Bone marrow (tissue), 2 donors: ENCODE measurements around the gene FAM50A.

Experiments used
- DNase-seq, 2 donors: peaks; one replicate each; lab custom pipeline; 2025; lab: John Stamatoyannopoulos, UW

The FAM50A gene

DNA sequence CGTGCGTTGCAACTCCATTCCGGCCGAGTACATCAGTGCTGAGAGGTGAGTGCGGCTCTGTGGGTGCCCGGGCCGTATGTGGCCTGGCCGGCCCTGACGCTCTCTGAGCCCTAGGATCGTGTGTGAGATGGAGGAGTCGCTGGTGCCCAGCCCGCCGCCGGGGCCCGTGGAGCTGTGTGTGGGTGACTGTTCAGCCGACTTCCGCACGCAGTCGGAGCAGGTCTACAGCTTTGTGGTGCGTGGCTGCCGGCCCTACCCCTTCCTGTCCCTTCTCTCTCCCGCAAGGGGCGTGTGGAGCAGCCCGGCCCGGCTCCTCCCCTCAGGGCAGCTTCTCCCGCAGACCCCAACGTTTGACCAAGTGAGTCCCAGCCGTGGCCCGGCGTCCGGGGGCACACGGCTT is 22.1 kb downstream of the FAM50A start:
- DNase-seq = no peak

DNA sequence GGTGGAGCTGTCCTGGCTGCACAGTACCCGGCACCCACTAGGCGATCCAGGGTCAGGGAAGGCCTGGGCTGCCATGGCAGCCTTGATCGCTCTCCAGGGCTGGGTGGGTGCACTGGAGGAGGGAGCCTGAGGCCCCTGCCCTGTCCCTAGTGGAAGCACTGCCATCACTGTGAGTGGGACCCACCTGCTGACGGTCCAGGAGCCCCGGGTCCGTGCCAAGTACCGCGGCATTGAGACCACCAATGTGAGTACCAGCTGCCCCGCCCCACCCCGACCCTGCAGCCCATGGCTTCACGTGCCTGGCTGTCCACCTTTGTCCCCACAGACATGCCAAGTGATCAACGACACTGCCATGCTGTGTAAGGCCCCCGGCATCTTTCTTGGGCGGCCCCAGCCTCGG is 23.0 kb downstream of the FAM50A start:
- DNase-seq = no peak

DNA sequence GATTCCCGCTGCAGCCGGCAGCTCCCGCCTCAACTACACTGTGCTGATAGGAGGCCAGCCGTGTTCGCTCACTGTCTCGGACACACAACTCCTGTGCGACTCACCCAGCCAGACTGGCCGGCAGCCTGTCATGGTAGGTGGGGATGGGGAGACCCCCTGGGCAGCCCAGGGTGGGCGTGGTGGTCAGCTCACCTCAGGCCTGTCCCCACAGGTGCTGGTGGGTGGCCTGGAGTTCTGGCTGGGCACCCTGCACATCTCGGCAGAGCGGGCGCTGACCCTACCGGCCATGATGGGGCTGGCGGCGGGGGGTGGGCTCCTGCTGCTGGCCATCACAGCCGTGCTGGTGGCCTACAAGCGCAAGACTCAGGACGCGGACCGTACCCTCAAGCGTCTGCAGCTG is 23.6 kb downstream of the FAM50A start:
- DNase-seq = no peak

DNA sequence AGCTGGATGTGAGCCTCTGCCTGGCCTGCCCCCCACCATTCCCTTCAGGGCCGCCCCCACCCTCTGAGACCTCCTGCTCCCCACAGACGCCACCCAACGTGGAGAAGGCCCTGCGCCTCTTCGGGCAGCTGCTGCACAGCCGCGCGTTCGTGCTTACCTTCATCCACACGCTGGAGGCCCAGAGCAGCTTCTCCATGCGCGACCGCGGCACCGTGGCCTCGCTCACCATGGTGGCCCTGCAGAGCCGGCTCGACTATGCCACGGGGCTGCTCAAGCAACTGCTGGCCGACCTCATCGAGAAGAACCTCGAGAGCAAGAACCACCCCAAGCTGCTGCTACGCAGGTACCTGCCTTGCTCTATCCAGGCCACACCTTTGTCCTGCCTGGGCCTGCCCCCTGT is 24.3 kb downstream of the FAM50A start:
- no peak for DNase-seq

DNA sequence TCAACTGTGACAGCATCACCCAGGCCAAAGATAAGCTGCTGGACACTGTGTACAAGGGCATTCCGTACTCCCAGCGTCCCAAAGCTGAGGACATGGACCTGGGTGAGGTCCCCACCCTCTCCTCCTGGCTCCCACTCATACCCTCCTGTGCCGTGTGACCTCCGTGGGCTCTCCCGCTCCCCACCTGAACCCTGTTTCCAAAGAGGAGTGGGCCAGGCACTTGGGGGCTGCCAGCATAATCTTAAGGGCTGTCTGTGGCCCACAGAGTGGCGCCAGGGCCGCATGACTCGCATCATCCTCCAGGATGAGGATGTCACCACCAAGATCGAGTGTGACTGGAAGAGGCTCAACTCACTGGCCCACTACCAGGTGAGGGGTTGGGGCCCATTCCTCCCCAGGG is 25.2 kb downstream of the FAM50A start:
- no peak for DNase-seq

DNA sequence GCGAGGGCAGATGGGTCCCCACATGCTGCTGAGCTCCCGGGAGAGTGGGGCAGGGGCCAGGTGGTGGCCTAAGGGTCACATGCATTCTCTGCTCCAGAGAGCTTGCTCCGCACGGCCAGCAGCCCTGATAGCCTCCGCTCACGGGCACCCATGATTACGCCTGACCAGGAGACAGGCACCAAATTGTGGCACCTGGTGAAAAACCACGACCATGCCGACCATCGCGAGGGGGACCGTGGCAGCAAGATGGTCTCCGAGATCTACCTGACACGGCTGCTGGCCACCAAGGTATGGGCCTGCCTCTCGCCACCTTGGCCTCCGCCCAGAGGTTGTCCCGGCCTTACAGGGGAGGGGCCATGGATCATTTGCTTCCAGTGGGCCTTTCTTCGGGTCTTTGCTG is 25.9 kb downstream of the FAM50A start:
- DNase-seq = no peak

DNA sequence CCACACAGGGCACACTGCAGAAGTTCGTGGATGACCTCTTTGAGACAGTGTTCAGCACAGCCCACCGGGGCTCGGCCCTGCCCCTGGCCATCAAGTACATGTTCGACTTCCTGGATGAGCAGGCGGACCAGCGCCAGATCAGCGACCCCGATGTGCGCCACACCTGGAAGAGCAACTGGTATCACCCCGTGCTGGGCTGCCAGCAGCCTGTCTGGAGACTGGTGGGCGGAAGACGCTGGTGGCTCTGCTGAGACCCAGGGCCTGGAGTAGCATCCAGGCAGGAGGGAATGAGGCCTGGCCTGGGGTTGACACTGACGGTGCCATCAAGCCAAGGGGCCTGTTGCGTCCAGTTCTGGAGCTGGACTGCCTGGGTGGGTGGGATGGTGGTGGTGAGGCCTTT is 26.5 kb downstream of the FAM50A start:
- no peak for DNase-seq

DNA sequence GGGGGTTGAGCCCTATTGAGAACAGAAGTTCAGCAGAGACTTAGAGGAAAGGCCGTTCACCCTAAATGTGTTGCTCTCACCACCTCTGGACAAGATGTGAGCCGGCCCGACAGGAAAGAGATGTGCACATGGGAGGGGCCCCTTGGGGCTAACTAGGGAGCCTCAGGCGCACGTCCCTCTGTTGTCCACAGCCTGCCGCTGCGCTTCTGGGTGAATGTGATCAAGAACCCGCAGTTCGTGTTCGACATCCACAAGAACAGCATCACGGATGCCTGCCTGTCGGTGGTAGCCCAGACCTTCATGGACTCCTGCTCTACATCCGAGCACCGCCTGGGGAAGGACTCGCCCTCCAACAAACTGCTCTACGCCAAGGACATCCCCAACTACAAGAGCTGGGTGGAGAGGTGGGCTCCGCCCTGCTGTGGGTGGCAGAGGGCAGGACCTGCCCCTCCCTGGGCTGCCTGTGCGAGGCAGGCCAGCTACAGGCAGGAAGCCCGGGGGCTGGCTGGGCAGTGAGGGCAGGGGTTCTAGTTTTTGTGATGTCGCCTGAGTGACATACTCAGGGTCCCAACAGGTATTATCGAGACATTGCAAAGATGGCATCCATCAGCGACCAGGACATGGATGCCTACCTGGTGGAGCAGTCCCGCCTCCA is 27.1 kb downstream of the FAM50A start:
- DNase-seq = no peak

DNA sequence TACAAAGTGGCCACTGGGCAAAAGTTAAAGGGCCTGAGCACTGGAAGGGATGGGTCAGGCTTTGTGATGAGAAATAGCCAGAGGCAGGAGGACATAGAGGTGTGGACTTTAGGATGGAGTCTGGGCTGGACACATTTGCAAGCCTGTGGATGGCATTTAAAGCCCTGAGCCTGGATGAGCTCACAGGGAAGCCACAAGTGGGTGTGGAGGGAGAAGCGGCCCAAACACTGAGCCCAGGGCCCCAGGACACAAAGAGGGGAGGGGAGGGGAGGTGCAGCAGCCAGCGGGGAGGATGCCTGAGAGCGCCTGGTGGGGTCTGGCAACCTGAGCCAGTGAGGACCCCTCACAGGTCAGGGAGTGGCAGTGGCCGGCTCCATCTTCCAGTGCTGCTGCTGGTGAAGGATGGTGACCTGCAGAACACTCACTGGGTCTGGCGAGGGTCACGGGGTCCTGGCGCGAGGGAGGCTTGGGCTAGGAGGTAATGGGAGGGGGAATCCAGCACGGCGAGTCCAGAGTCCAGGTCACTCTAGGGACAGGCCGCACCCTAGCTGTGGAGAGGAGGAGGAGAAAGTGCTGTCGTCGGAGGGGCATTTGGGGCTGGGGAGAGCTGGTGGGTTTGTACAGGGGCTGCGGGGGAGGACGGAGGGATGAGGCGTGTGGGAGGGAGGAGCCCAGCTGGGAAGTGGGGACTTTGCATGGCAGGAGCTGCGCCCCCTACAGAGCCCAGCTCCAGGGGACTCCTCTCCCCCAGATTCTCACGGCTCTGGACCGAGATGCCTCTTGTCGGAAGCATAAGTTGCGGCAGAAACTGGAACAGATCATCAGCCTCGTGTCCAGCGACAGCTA is 28.1 kb downstream of the FAM50A start:
- no peak for DNase-seq

DNA sequence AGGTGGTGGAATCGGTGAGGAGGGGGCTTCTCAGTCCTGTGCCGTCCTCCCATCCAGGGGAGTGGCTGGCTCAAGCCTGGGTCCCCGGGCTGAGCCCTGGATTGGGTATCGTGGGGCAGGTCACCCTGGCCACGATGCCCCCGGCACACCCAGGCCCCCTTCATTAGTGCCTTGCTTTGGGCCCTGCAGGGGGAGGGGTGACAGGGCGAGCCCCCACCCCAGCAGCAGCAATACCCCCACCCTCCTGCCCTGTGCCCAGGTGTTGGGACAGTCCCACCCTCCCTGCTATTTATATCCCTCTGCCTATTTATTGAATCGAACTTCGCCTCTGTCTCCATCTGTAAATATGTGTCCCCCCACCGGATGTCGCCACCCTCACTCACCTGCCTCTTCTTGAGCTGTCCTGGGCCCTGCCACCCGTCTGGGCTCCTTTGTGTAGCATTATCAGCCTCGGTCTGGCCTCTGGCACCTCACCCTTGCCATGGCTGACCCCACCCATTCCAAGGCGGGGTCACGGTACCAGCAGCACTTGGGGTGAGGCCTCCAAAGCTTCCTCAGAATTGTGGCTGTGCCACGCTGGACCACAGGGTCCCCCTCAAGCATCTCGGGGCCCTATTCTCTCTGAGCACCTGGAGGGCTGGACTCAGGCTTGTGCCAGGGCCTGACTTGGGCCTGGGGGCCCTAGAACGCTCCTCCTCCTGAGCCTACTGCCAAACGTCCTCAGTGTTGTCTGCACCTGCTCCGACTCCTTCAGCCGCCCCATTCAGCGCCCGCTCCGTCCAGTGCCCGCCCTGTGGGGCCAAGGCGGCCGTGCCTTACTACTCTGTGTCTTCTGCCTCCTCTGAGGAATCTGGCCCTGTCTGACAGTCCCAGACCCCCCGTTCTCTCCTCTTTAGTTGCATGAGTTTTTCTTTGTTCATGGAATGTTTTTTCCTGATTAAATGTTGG is 29.0 kb downstream of the FAM50A start:
- DNase-seq = no peak

DNA sequence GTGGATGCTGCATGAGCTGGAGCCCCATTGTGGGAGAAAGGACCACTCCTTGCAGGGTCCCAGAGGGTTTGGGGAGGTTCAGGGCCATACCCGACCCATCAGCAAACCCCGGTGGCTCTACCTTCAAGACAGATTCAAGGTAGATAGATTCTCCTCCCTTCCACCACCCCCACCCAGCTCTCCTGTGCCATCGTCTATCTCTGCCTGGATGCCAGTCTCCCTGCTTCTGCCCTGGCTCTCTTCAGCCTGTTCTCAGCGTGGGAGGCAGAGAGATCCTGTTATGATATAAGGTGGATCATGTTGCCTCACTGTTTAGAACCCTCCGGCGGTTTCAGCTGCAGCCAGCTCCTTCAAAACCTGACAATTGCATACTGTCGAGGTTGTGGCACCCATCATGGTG is 29.7 kb downstream of the FAM50A start:
- no peak for DNase-seq

DNA sequence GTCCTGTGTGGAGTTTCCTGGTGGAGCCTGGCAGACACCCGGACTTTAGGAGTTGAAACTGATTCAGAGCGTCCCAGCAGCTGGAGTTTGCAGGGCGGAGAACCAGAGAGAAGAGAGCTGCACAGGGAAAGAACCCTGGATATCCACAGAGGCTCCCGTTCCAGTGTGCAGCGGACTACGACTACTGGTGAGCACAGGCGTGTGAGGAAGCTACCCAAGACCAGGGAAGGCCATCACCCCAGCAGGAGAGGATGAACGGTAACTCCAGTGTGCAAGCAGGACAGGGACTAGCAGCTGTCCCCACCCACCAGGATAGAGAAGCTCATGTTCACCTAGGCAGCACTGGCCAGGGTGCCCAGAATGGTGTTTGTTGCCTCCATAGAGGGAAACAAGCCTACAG is 32.9 kb downstream of the FAM50A start:
- no peak for DNase-seq

DNA sequence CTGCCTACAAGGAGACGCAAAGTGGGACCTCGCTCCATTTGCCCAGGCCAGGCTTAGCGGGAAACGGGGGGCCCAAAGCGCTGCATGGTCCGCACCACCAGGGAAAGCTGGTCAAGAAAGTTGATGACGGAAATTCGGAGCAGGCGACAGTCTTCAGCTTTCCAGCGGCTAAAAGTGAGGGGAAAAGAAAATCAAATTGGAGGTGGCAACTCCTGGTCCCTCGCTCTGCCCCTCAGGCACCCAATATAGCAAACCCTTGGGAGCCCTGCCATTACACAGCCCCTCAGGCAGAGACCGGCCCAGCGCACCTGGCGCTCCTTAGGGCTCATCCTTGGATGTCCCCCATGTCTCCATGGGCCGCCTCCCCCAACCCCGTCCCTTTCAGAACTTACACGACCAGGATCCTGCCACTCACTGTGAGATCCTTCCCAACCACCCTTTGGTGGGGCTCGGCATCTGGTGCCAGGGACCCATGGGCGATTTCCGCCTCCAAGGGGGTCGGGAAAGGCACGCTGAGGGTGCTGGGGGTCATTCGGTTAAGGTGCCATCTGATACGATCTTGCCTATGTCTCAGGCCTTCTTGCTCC is 34.0 kb downstream of the FAM50A start:
- DNase-seq = no peak

DNA sequence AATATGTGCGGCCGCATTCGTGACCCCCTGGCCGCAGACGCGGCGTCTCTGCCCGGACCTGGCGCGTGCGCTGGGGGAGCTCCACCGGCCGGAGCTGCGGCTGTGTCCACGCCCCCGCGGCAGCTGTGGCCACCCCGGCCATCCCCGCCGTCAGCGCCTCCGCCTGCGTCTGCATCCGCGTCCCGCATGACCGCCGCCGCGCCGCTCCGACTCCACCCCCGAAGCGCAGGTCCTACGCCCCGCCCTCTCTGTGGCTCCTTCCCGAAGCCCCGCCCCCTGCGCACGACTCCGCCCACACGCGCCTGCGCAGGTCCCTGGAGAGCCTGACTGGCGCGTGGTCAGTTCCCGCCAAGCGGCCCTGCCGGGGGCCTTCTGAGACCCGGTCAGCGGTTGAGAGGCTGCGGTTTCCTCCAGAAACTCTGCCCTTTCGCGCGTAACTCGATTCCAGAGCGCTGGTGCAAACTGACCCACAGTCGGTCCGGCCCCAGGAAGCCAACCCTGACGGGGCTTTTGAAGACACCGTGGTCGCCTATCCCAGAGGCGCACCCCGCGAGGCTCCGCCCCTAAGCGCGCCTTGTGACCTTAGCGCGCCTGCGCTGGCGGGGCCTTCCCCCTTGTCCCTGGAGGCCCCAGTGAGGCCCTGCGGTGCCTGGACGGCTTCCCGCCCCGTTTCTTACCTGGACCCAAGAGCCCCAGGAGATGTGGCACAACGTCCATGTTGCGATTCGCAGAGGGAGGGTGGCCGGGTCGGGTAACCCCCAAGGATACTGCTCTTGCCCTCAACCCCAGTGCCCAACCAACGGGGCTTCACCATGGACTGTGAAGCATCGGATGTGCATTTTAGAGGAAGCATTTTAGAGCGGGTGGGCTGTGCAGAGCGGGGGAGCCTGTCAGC is 35.0 kb downstream of the FAM50A start, which contains the start of gene LAGE3:
Gene LAGE3 (minus strand): TSS at position 554 of the 895 bp plus-strand sequence. CDS start 366 bp downstream, at position 188.
- DNase-seq = peak; percentile 78 to 80

DNA sequence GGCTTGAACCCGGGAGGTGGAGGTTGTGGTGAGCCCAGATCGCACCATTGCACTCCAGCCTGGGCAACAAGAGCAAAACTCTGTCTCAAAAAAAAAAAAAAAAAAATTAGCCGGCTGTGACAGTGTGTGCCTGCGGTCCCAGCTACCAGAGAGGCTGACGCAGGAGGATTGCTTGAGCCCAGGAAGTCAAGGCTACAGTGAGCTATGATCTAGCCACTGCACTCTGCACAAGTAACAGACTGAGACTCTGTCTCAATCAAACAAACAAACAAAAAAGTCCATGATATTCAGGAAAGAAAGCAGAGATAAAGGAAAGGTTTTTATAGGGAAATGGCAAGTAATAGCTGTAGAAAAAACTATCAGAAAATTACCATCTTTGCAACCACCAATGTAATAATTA is 37.3 kb downstream of the FAM50A start:
- DNase-seq = no peak

DNA sequence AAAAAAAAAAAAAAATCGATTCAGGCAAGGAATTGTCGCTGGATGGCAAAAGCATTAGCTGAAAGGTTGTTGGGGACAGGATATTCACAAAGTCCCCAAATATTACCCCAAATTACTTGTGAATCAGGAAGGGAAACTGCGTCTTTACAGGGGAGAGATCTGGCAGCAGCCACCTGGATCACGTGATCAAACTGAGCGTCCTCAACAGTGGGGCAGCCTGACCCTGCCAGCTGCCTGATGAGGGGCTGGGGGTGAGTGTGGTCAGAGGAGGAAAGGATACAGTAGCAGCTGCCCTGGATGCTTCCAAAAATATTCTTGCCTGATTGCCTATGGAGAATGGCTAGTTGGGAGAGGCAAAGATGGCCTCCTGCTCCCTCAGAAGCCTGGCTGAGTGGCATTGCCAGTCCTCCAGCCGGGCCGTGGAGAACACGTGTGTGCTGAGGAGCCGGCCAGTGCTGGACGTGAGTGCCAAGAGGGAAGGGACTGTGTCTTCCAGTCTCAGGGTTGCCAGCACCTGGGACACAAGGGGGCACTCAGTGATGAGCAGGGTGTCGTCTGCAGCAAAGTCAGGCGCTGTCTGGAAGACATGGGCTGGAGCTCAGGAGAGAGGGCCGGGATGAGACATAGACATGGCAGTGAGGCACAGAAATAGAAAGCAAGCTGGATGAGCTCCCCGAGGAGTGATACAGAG is 38.1 kb downstream of the FAM50A start:
- no peak for DNase-seq

DNA sequence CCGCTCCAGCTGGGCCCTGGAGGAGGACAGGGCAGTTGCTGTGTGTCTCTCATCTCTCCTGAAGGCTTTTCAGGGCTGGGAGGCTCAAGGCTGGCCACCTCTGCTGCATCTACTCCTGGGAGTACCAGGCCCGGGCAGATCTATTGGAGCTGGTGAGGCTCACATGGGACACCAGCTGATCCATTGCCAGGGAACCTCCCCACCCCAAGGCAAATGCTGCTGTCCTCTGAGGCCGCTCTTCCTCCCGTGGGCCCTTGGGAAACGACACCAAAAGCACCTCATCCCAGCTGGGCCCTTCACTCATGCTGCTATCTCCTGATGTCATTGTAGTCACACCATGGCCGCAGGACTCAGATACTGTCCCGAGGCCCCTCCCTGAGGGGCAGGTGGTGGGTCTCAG is 38.8 kb downstream of the FAM50A start:
- no peak for DNase-seq

DNA sequence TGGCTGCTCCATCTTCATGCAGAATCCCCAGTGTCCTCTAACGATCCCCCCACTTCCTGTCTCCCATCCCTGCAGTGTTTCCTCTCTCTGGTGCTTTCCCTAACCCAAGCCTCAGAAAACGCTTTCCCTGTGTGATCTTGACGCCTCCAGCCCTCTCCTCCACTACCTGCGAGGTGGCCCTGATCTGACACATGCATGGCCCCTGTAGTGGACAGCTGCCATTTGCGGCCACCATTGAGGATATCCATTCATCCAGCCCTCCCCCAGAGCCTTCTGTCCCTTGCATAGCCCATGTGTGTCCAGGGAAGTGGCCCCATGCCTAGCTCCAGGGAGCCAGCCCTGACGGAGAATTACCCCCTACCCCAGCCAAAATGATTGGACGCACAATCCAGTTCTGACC is 39.4 kb downstream of the FAM50A start:
- no peak for DNase-seq

DNA sequence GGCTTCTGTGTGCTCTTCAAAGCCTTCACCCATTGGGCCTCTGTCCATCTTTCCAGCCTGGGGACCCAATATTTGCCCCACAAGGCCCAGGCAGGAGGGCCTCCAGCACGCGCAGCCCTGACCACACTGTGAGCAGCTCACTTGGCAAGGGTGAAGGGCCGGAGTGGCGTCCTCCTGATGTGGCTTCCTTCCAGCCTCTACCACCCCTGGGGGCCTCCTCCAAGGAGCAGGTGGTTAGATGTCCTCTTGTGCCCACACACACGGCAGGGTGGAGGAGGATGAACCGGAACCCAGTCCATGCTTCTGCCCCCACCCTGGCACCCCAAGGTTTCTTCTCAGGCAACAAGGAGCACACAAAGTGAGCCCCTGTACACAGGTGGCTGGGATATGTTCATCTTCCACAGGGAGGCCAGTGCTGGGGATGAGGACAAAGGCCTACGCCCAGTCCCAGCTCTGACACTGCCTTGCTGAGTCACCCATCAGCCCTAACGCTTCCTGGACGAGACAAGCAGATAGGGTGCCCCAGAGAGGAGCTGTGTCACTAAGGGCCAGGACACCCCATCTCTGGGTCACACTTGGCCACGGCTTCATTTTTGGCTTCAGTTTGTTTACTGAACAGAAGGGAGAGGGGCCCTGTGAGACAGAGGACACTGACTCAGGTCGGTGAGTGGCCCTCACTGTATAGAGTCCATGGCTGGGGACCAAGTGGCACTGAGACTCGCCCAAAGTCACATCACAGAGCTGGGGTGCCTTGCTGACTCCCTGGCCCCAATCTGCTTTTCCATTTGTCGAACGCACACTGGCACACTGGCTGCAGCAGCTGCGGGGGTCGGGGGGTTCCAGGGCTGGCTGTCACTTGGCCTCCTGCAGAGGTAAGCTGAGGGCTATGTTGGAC is 40.6 kb downstream of the FAM50A start:
- DNase-seq = peak in 1 of 2 donors; percentile 1
